CD4-positive, alpha-beta T cell treated with Interleukin-10 for 1 hour (primary cell): ENCODE measurements around the gene SACS.
"Not testable (repeated sequence)": the region's sequence is repeated elsewhere in the genome, so short reads cannot be mapped to it uniquely, and the experiment has no call there.

ENCODE experiments used
- DNase-seq: peaks from one replicate; pipeline ENCODE4 v3.0.0-alpha.2; 2020

SACS gene

GRCh38 chr13:23411220-23411619, 22.3 kb downstream of the SACS start:
- no peak for DNase-seq

- no peak for DNase-seq
These were observed 25.5 kb downstream of the SACS start for GRCh38 chr13:23408026-23408425.

GRCh38 chr13:23401156-23401555, 32.3 kb downstream of the SACS start:
- DNase-seq: not testable (repeated sequence)

- no peak for DNase-seq
These were observed 34.2 kb downstream of the SACS start for GRCh38 chr13:23399347-23399746.

- DNase-seq: no peak
These were observed 38.7 kb downstream of the SACS start for GRCh38 chr13:23394821-23395220.

GRCh38 chr13:23392925-23393645, 40.4 kb downstream of the SACS start:
- DNase-seq: no peak

- DNase-seq: no peak
These were observed 41.2 kb downstream of the SACS start for GRCh38 chr13:23392313-23392712.

GRCh38 chr13:23391752-23392151, 41.8 kb downstream of the SACS start:
- no peak for DNase-seq

- no peak for DNase-seq
These were observed 47.0 kb downstream of the SACS start for GRCh38 chr13:23386533-23386932.

- no peak for DNase-seq
These were observed 47.6 kb downstream of the SACS start for GRCh38 chr13:23385931-23386330.

- DNase-seq: no peak
These were observed 49.4 kb downstream of the SACS start for GRCh38 chr13:23384111-23384510.

GRCh38 chr13:23383151-23383550, 50.4 kb downstream of the SACS start:
- no peak for DNase-seq

GRCh38 chr13:23381866-23382265, 51.6 kb downstream of the SACS start:
- DNase-seq: no peak

GRCh38 chr13:23380534-23380933, 53.0 kb downstream of the SACS start:
- DNase-seq: no peak

- DNase-seq: peak; percentile 62
These were observed 55.4 kb downstream of the SACS start for GRCh38 chr13:23377983-23378632.

GRCh38 chr13:23377579-23377978, 55.9 kb downstream of the SACS start:
- no peak for DNase-seq

GRCh38 chr13:23375001-23375971, 58.2 kb downstream of the SACS start:
- DNase-seq: peak; percentile 97

GRCh38 chr13:23372264-23372906, 61.1 kb downstream of the SACS start:
- no peak for DNase-seq

GRCh38 chr13:23367907-23368306, 65.6 kb downstream of the SACS start:
- no peak for DNase-seq

- no peak for DNase-seq
These were observed 67.8 kb downstream of the SACS start for GRCh38 chr13:23365652-23366051.

GRCh38 chr13:23359882-23360281, 73.6 kb downstream of the SACS start:
- no peak for DNase-seq

- no peak for DNase-seq
These were observed 76.2 kb downstream of the SACS start for GRCh38 chr13:23357349-23357748.

GRCh38 chr13:23356368-23356767, 77.1 kb downstream of the SACS start:
- DNase-seq: no peak
